Nephron (organoid): ENCODE data around the gene BEX5.
"Not testable (repeated sequence)": the region's sequence is repeated elsewhere in the genome, so short reads cannot be mapped to it uniquely, and the experiment has no call there.

Experiments
- H3K27ac Mint-ChIP-seq, 3 experiments: 2 replicates each; pipeline ENCODE4 v1.8.0; 2020; ENCODE audit warnings: mixed read lengths in 3 of 3, mild to moderate bottlenecking in 2 of 3, moderate library complexity in 1 of 3
- H3K27me3 Mint-ChIP-seq: 2 replicates; pipeline ENCODE4 v1.8.0; 2021; ENCODE audit warnings: low read depth, mild to moderate bottlenecking, moderate library complexity, mixed read lengths
- H3K36me3 Mint-ChIP-seq: 2 replicates; pipeline ENCODE4 v1.8.0; 2020; ENCODE audit warnings: low read depth, mixed read lengths
- H3K4me1 Mint-ChIP-seq: 2 replicates; pipeline ENCODE4 v1.8.0; 2020; ENCODE audit warnings: mixed read lengths
- H3K4me3 Mint-ChIP-seq, 3 experiments: 2 replicates each; pipeline ENCODE4 v1.8.0; 2020; ENCODE audit warnings: mild to moderate bottlenecking in 3 of 3, mixed read lengths in 3 of 3, moderate library complexity in 2 of 3
- H3K9me3 Mint-ChIP-seq: 2 replicates; pipeline ENCODE4 v1.8.0; 2020; ENCODE audit warnings: mixed read lengths
- TF ChIP-seq, protein P1 (sequence below), 3 experiments: fragments of 200-600 bp; sonication (generic); IDR thresholded peaks; one replicate each; pipeline ENCODE4 v1.5.0; 2021; ENCODE audit warnings: antibody characterized with exemption in 3 of 3; ENCODE audit not compliant: unreplicated experiment in 3 of 3

BEX5 gene

GRCh38 chrX:102138064-102138463 lies 17.7 kb downstream of the BEX5 start:
- Mint-ChIP-seq H3K36me3 (no peaks in the 10 kb centered on the region), H3K9me3 (peaks cover 3% of the 10 kb centered on the region), H3K27ac (no peak overlapping the region), H3K4me1 (no peaks in the 10 kb centered on the region), H3K27me3 (no peaks in the 10 kb centered on the region), H3K4me3 (no peak overlapping the region)
- TF ChIP-seq, protein P1, sequence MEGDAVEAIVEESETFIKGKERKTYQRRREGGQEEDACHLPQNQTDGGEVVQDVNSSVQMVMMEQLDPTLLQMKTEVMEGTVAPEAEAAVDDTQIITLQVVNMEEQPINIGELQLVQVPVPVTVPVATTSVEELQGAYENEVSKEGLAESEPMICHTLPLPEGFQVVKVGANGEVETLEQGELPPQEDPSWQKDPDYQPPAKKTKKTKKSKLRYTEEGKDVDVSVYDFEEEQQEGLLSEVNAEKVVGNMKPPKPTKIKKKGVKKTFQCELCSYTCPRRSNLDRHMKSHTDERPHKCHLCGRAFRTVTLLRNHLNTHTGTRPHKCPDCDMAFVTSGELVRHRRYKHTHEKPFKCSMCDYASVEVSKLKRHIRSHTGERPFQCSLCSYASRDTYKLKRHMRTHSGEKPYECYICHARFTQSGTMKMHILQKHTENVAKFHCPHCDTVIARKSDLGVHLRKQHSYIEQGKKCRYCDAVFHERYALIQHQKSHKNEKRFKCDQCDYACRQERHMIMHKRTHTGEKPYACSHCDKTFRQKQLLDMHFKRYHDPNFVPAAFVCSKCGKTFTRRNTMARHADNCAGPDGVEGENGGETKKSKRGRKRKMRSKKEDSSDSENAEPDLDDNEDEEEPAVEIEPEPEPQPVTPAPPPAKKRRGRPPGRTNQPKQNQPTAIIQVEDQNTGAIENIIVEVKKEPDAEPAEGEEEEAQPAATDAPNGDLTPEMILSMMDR (IDR thresholded peaks at IDR 0.05; ENCODE audit: unreplicated experiment in 3 of 3) = no peak

DNA sequence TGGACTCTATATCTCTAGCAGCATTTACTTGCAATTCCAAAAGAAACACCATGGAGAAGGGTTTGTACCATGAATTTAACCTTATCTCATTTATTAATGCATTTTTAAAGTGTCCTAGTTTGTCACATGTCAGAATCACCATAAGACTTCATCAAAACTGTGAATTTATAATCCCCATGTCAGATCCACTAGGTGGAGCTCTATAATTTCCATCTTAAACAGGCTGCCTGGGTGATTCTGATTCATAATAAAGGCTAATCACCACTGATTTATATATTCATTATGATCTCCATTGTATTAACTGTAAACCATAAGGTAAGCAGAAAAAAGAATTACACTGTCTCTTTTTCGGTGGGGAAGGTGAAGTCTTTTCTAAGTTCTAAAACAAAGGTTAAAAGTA lies 26.3 kb downstream of the BEX5 start:
- Mint-ChIP-seq H3K4me3 (no peak overlapping the region), H3K9me3 (peaks cover 3% of the 10 kb centered on the region), H3K27ac (no peak overlapping the region), H3K36me3 (no peaks in the 10 kb centered on the region), H3K27me3 (peaks cover 17% of the 10 kb centered on the region), H3K4me1 (no peaks in the 10 kb centered on the region)
- TF ChIP-seq, protein P1 (IDR thresholded peaks at IDR 0.05; ENCODE audit: unreplicated experiment in 3 of 3) = peak; percentile 17 to 39 (median 20)

- Mint-ChIP-seq H3K27me3 (peaks cover 27% of the 10 kb centered on the region), H3K36me3 (no peaks in the 10 kb centered on the region), H3K9me3 (peaks cover 5% of the 10 kb centered on the region), H3K4me1 (no peaks in the 10 kb centered on the region), H3K4me3 (no peak overlapping the region), H3K27ac (no peak overlapping the region)
- TF ChIP-seq, protein P1 (IDR thresholded peaks at IDR 0.05; ENCODE audit: unreplicated experiment in 3 of 3) = no peak
Observed at GRCh38 chrX:102126863-102127262, 28.9 kb downstream of the BEX5 start.

- Mint-ChIP-seq H3K27me3 (peaks cover 27% of the 10 kb centered on the region), H3K4me3 (peak overlapping the region; percentile 55 to 76 (median 75))
- not testable (repeated sequence) for H3K27ac Mint-ChIP-seq, H3K9me3 Mint-ChIP-seq, H3K4me1 Mint-ChIP-seq, H3K36me3 Mint-ChIP-seq
Observed at GRCh38 chrX:102126080-102126818, 29.5 kb downstream of the BEX5 start.

DNA sequence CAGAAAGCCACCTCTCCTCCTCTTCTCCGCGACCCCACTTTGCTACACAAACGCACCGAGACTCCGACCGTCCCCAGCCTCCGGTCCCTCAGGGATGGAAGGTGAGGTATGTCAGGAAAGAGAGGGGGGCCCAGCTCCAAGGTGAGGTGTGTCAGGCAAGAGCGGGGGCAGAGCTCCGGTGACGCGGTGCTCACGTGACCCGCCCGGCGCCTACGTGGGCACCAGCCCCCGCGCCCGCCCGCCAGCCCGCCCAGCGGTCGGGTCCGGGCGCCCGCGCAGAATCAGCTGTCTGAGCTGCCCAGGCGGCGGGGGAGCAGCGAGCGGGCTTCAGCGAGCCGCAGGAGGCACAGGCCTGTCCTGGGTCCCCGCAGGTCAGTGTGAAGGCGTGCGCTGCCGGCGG lies 30.3 kb downstream of the BEX5 start, which contains the start of gene TCEAL2:
Gene TCEAL2 (plus strand): TSS at position 244 of the 400 bp plus-strand sequence. CDS start 1,152 bp downstream, outside the sequence.
- H3K9me3 Mint-ChIP-seq, H3K4me1 Mint-ChIP-seq, H3K36me3 Mint-ChIP-seq, H3K27ac Mint-ChIP-seq: not testable (repeated sequence)
- Mint-ChIP-seq H3K4me3 (peak within 1 kb of the TSS; percentile 59 to 77 (median 76)), H3K27me3 (peaks cover 27% of the 10 kb centered on the region)

DNA sequence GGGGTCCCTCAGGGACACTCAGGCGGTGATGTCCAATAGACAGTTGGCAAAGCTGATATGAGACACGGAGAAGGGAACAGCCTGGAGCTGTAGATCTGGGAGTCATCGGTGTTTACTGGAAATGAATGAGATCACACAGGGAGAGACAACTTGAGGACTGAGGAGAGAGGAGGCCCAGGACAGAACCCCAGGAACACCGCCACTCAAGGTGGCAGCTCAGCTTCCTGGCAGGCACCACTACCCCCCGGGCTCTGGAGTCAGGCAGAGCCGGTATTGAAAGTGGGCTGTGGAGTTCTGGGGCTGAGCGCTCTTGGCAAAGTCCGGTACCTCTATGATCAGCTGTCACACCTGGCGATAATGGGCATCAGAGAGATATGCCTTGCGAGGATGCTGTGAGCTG lies 30.8 kb downstream of the BEX5 start:
- peak overlapping the region; percentile 59 to 77 (median 75) for H3K4me3 Mint-ChIP-seq
- peaks cover 27% of the 10 kb centered on the region for H3K27me3 Mint-ChIP-seq
- not testable (repeated sequence) for H3K36me3 Mint-ChIP-seq, H3K9me3 Mint-ChIP-seq, H3K4me1 Mint-ChIP-seq, H3K27ac Mint-ChIP-seq

GRCh38 chrX:102115748-102116147 lies 40.0 kb downstream of the BEX5 start:
- H3K27me3 Mint-ChIP-seq = no peaks in the 10 kb centered on the region
- peaks cover 18% of the 10 kb centered on the region for H3K9me3 Mint-ChIP-seq
- H3K36me3 Mint-ChIP-seq = no peaks in the 10 kb centered on the region
- no peaks in the 10 kb centered on the region for H3K4me1 Mint-ChIP-seq
- TF ChIP-seq, protein P1 (IDR thresholded peaks at IDR 0.05; ENCODE audit: unreplicated experiment in 3 of 3) = no peak
- no peak overlapping the region for H3K4me3 Mint-ChIP-seq
- H3K27ac Mint-ChIP-seq = no peak overlapping the region
